ENCODE results near the gene SFR1.

The SFR1 gene

GRCh38 chr10:104142081-104142480, 20.1 kb downstream of the SFR1 start:
- no peak overlapping the region for H2BK15ac ChIP-seq (ENCODE audit: low read depth, poor library complexity, severe bottlenecking)
- H2BK12ac ChIP-seq (ENCODE audit: low read length in 2 of 2) = no peak overlapping the region
- H3K14ac ChIP-seq (ENCODE audit: low read length in 2 of 2) = no peak overlapping the region
- no peaks in the 10 kb centered on the region for H3K4me1 ChIP-seq (ENCODE audit: control insufficient read depth, insufficient read depth, low read depth, low read length)
- H2BK120ac ChIP-seq (ENCODE audit: low read depth, low read length) = no peak overlapping the region
- H4K8ac ChIP-seq (ENCODE audit: low read length) = no peak overlapping the region
- no peak overlapping the region for H3K4ac ChIP-seq (ENCODE audit: low read depth in 1 of 2, low read length in 2 of 2)
- H2AK5ac ChIP-seq (ENCODE audit: low read length, severe bottlenecking) = no peak overlapping the region
- DNase-seq = no peak
- no peak overlapping the region for H3K27ac ChIP-seq (ENCODE audit: low read length, poor library complexity, severe bottlenecking)
- no peaks in the 10 kb centered on the region for H3K9me3 ChIP-seq (ENCODE audit: control insufficient read depth, low read length)
- WGBS = 0% methylated on average over 1 of the region's 1 CpG
- no peak overlapping the region for H3K18ac ChIP-seq (ENCODE audit: low read depth in 1 of 2, low read length in 2 of 2)
- peaks cover 0 to 16% of the 10 kb centered on the region in 2 experiments for H3K27me3 ChIP-seq (ENCODE audit: control insufficient read depth in 1 of 2, insufficient read depth in 1 of 2, low read length in 2 of 2)
- no peak overlapping the region for H3K4me3 ChIP-seq (ENCODE audit: insufficient read depth in 1 of 2, low read depth in 1 of 2, low read length in 2 of 2)
- H2BK5ac ChIP-seq (ENCODE audit: low read depth, low read length, poor library complexity, severe bottlenecking) = no peak overlapping the region
- H3K9ac ChIP-seq (ENCODE audit: low read length) = no peak overlapping the region
- no peak overlapping the region for H2AFZ ChIP-seq (ENCODE audit: low read depth, low read length)
- no peak overlapping the region for H4K91ac ChIP-seq (ENCODE audit: low read length)
- H3K4me2 ChIP-seq (ENCODE audit: low read length, poor library complexity, severe bottlenecking) = no peak overlapping the region
- H3K79me1 ChIP-seq (replicated peaks; ENCODE audit: low read length, poor library complexity, severe bottlenecking) = no peaks in the 10 kb centered on the region
- H3K23ac ChIP-seq (ENCODE audit: low read length in 2 of 2) = no peak overlapping the region
- no peaks in the 10 kb centered on the region for H3K36me3 ChIP-seq (ENCODE audit: control insufficient read depth in 1 of 2, insufficient read depth in 2 of 2, low read depth in 1 of 2, low read length in 2 of 2)

GRCh38 chr10:104143829-104144228, 21.9 kb downstream of the SFR1 start:
- no peak overlapping the region for H2BK15ac ChIP-seq (ENCODE audit: low read depth, poor library complexity, severe bottlenecking)
- no peak for DNase-seq
- H3K27ac ChIP-seq (ENCODE audit: low read length, poor library complexity, severe bottlenecking) = no peak overlapping the region
- no peak overlapping the region for H2BK12ac ChIP-seq (ENCODE audit: low read length in 2 of 2)
- no peaks in the 10 kb centered on the region for H3K4me1 ChIP-seq (ENCODE audit: control insufficient read depth, insufficient read depth, low read depth, low read length)
- no peak overlapping the region for H3K9ac ChIP-seq (ENCODE audit: low read length)
- H2BK5ac ChIP-seq (ENCODE audit: low read depth, low read length, poor library complexity, severe bottlenecking) = no peak overlapping the region
- no peak overlapping the region for H2BK120ac ChIP-seq (ENCODE audit: low read depth, low read length)
- H3K36me3 ChIP-seq (ENCODE audit: control insufficient read depth in 1 of 2, insufficient read depth in 2 of 2, low read depth in 1 of 2, low read length in 2 of 2) = no peaks in the 10 kb centered on the region
- no peak overlapping the region for H4K8ac ChIP-seq (ENCODE audit: low read length)
- H3K27me3 ChIP-seq (ENCODE audit: control insufficient read depth in 1 of 2, insufficient read depth in 1 of 2, low read length in 2 of 2) = peaks cover 0 to 21% of the 10 kb centered on the region in 2 experiments
- no peak overlapping the region for H3K18ac ChIP-seq (ENCODE audit: low read depth in 1 of 2, low read length in 2 of 2)
- no peak overlapping the region for H3K4me2 ChIP-seq (ENCODE audit: low read length, poor library complexity, severe bottlenecking)
- no peak overlapping the region for H4K91ac ChIP-seq (ENCODE audit: low read length)
- H3K23ac ChIP-seq (ENCODE audit: low read length in 2 of 2) = no peak overlapping the region
- no peaks in the 10 kb centered on the region for H3K9me3 ChIP-seq (ENCODE audit: control insufficient read depth, low read length)
- H3K79me1 ChIP-seq (replicated peaks; ENCODE audit: low read length, poor library complexity, severe bottlenecking) = no peaks in the 10 kb centered on the region
- H2AFZ ChIP-seq (ENCODE audit: low read depth, low read length) = no peak overlapping the region
- H3K4ac ChIP-seq (ENCODE audit: low read depth in 1 of 2, low read length in 2 of 2) = no peak overlapping the region
- no peak overlapping the region for H3K4me3 ChIP-seq (ENCODE audit: insufficient read depth in 1 of 2, low read depth in 1 of 2, low read length in 2 of 2)
- 82% methylated on average over 1 of the region's 3 CpGs for WGBS
- no peak overlapping the region for H2AK5ac ChIP-seq (ENCODE audit: low read length, severe bottlenecking)
- H3K14ac ChIP-seq (ENCODE audit: low read length in 2 of 2) = no peak overlapping the region

- H3K27ac ChIP-seq (ENCODE audit: low read length, poor library complexity, severe bottlenecking) = no peak overlapping the region
- H4K8ac ChIP-seq (ENCODE audit: low read length) = no peak overlapping the region
- H4K91ac ChIP-seq (ENCODE audit: low read length) = no peak overlapping the region
- no peak overlapping the region for H3K4me3 ChIP-seq (ENCODE audit: insufficient read depth in 1 of 2, low read depth in 1 of 2, low read length in 2 of 2)
- no peak overlapping the region for H2BK12ac ChIP-seq (ENCODE audit: low read length in 2 of 2)
- H2BK15ac ChIP-seq (ENCODE audit: low read depth, poor library complexity, severe bottlenecking) = no peak overlapping the region
- no peaks in the 10 kb centered on the region for H3K4me1 ChIP-seq (ENCODE audit: control insufficient read depth, insufficient read depth, low read depth, low read length)
- H3K9ac ChIP-seq (ENCODE audit: low read length) = no peak overlapping the region
- no peak overlapping the region for H3K4me2 ChIP-seq (ENCODE audit: low read length, poor library complexity, severe bottlenecking)
- H3K27me3 ChIP-seq (ENCODE audit: control insufficient read depth in 1 of 2, insufficient read depth in 1 of 2, low read length in 2 of 2) = peaks cover 0 to 21% of the 10 kb centered on the region in 2 experiments
- no peaks in the 10 kb centered on the region for H3K36me3 ChIP-seq (ENCODE audit: control insufficient read depth in 1 of 2, insufficient read depth in 2 of 2, low read depth in 1 of 2, low read length in 2 of 2)
- H2AK5ac ChIP-seq (ENCODE audit: low read length, severe bottlenecking) = no peak overlapping the region
- H3K9me3 ChIP-seq (ENCODE audit: control insufficient read depth, low read length) = peaks cover 4% of the 10 kb centered on the region
- no peaks in the 10 kb centered on the region for H3K79me1 ChIP-seq (replicated peaks; ENCODE audit: low read length, poor library complexity, severe bottlenecking)
- H3K4ac ChIP-seq (ENCODE audit: low read depth in 1 of 2, low read length in 2 of 2) = no peak overlapping the region
- H2BK5ac ChIP-seq (ENCODE audit: low read depth, low read length, poor library complexity, severe bottlenecking) = no peak overlapping the region
- no peak overlapping the region for H2AFZ ChIP-seq (ENCODE audit: low read depth, low read length)
- no peak overlapping the region for H3K23ac ChIP-seq (ENCODE audit: low read length in 2 of 2)
- no peak for DNase-seq
- no peak overlapping the region for H3K14ac ChIP-seq (ENCODE audit: low read length in 2 of 2)
- 82% methylated on average over 1 of the region's 4 CpGs for WGBS
- no peak overlapping the region for H3K18ac ChIP-seq (ENCODE audit: low read depth in 1 of 2, low read length in 2 of 2)
- H2BK120ac ChIP-seq (ENCODE audit: low read depth, low read length) = no peak overlapping the region
These were observed 23.0 kb downstream of the SFR1 start for GRCh38 chr10:104144931-104145330.

- Histone ChIP-seq H3K79me1 (replicated peaks; ENCODE audit: low read length, poor library complexity, severe bottlenecking) (no peaks in the 10 kb centered on the region), H3K4ac (ENCODE audit: low read depth in 1 of 2, low read length in 2 of 2) (no peak overlapping the region), H3K9me3 (ENCODE audit: control insufficient read depth, low read length) (peaks cover 17% of the 10 kb centered on the region), H2AK5ac (ENCODE audit: low read length, severe bottlenecking) (no peak overlapping the region), H3K27me3 (ENCODE audit: control insufficient read depth in 1 of 2, insufficient read depth in 1 of 2, low read length in 2 of 2) (peaks cover 0 to 21% of the 10 kb centered on the region in 2 experiments), H3K18ac (ENCODE audit: low read depth in 1 of 2, low read length in 2 of 2) (no peak overlapping the region), H2BK12ac (ENCODE audit: low read length in 2 of 2) (no peak overlapping the region), H3K36me3 (ENCODE audit: control insufficient read depth in 1 of 2, insufficient read depth in 2 of 2, low read depth in 1 of 2, low read length in 2 of 2) (no peaks in the 10 kb centered on the region), H3K14ac (ENCODE audit: low read length in 2 of 2) (no peak overlapping the region), H3K4me2 (ENCODE audit: low read length, poor library complexity, severe bottlenecking) (no peak overlapping the region), H4K91ac (ENCODE audit: low read length) (no peak overlapping the region), H4K8ac (ENCODE audit: low read length) (no peak overlapping the region), H2AFZ (ENCODE audit: low read depth, low read length) (no peak overlapping the region), H2BK15ac (ENCODE audit: low read depth, poor library complexity, severe bottlenecking) (no peak overlapping the region), H2BK5ac (ENCODE audit: low read depth, low read length, poor library complexity, severe bottlenecking) (no peak overlapping the region), H3K23ac (ENCODE audit: low read length in 2 of 2) (no peak overlapping the region), H3K9ac (ENCODE audit: low read length) (no peak overlapping the region), H3K4me3 (ENCODE audit: insufficient read depth in 1 of 2, low read depth in 1 of 2, low read length in 2 of 2) (no peak overlapping the region), H3K4me1 (ENCODE audit: control insufficient read depth, insufficient read depth, low read depth, low read length) (no peaks in the 10 kb centered on the region), H3K27ac (ENCODE audit: low read length, poor library complexity, severe bottlenecking) (no peak overlapping the region), H2BK120ac (ENCODE audit: low read depth, low read length) (no peak overlapping the region)
- DNase-seq = no peak
- WGBS = 64% methylated on average over 1 of the region's 1 CpG
These were observed 24.9 kb downstream of the SFR1 start for GRCh38 chr10:104146882-104147281.
